Endothelial cell of umbilical vein (primary cell): ENCODE measurements around the gene FGD5. TPM values are rescaled to one million over a fixed set of nuclear protein-coding genes. Genes with fewer than 3 reads are reported as not detected.

ENCODE experiments used
- BruUV-seq: library from RNA; stranded (reverse); fragments of 400-500 nt; replicated peaks from 2 replicates; lab custom pipeline; 2021; lab: Mats Ljungman, UMichigan
- CTCF ChIA-PET: fragments of 300-600, 350-600 bp; sonication (Branson Sonifier 250); formaldehyde crosslinking; loops from one replicate; lab custom pipeline; 2021; ENCODE audit warnings: antibody characterized with exemption, inconsistent platforms; lab: Charles Lee
- POLR2A ChIA-PET: fragments of 300-600, 350-600 bp; sonication (Branson Sonifier 250); formaldehyde crosslinking; loops from one replicate; lab custom pipeline; 2021; ENCODE audit warnings: antibody characterized with exemption, inconsistent platforms; lab: Charles Lee
- DNase-seq: peaks from one replicate; pipeline ENCODE4 v3.0.0-alpha.2; 2011; ENCODE audit warnings: low read depth, low spot score
- FAIRE-seq: peaks from 2 replicates; lab custom pipeline; 2011; peaks lifted over from hg19 to GRCh38; lab: Jason Lieb, UNC
- H2AFZ ChIP-seq: 2 replicates; pipeline ENCODE4 v1.6.0; 2012; ENCODE audit warnings: low read depth, low read length, control low read depth, inconsistent platforms
- H3K27ac ChIP-seq: 2 replicates; pipeline ENCODE4 v1.5.1; 2011; ENCODE audit warnings: low read depth, mild to moderate bottlenecking, control low read depth, low read length, moderate library complexity; ENCODE audit not compliant: insufficient read depth
- H3K27me3 ChIP-seq, 2 experiments: 2 replicates each; pipeline versions ENCODE4 v1.6.0 to v1.6.1; 2011; ENCODE audit warnings: low read length in 2 of 2, mixed read lengths in 1 of 2; ENCODE audit not compliant: control insufficient read depth in 2 of 2, insufficient read depth in 2 of 2
- H3K36me3 ChIP-seq, 2 experiments: 2 replicates in 1 of 2; 3 replicates in 1 of 2; pipeline ENCODE4 v1.5.1; 2011; ENCODE audit warnings: low read length in 2 of 2, mild to moderate bottlenecking in 1 of 2, moderate library complexity in 1 of 2; ENCODE audit not compliant: control insufficient read depth in 2 of 2, insufficient read depth in 2 of 2; ENCODE audit errors: extremely low read depth in 1 of 2
- H3K4me1 ChIP-seq: 3 replicates; pipeline ENCODE4 v1.5.1; 2011; ENCODE audit warnings: mild to moderate bottlenecking, low read length; ENCODE audit not compliant: control insufficient read depth, insufficient read depth; ENCODE audit errors: extremely low read depth
- H3K4me2 ChIP-seq: 2 replicates; pipeline ENCODE4 v1.6.1; 2011; ENCODE audit warnings: low read length, control low read depth, mixed read lengths; ENCODE audit not compliant: insufficient read depth
- H3K4me3 ChIP-seq, 3 experiments: fragments of 200-600 bp in 1 of 3; sonication (generic), shearing (Covaris generic) in 1 of 3; replicated peaks in 1 of 3; 2 replicates each; pipeline ENCODE4 v1.5.1; 2011 to 2016; ENCODE audit warnings: control low read depth in 3 of 3, low read length in 3 of 3, mild to moderate bottlenecking in 2 of 3, inconsistent platforms in 1 of 3, low read depth in 1 of 3, moderate library complexity in 1 of 3; ENCODE audit not compliant: insufficient read depth in 1 of 3
- H3K79me2 ChIP-seq: 2 replicates; pipeline ENCODE4 v1.6.0; 2012; ENCODE audit warnings: low read length, inconsistent platforms; ENCODE audit not compliant: control insufficient read depth, insufficient read depth
- H3K9ac ChIP-seq: replicated peaks from 2 replicates; pipeline ENCODE3; 2011; ENCODE audit warnings: low read length, control low read depth; ENCODE audit not compliant: insufficient read depth; ENCODE audit errors: extremely low read depth
- H3K9me1 ChIP-seq: replicated peaks from 3 replicates; pipeline ENCODE4 v1.6.0; 2011; ENCODE audit warnings: mild to moderate bottlenecking, low read length; ENCODE audit not compliant: control insufficient read depth, insufficient read depth; ENCODE audit errors: extremely low read depth
- H3K9me3 ChIP-seq: replicated peaks from 2 replicates; pipeline ENCODE4 v1.5.1; 2012; ENCODE audit warnings: low read length, inconsistent platforms; ENCODE audit not compliant: control insufficient read depth, insufficient read depth
- H4K20me1 ChIP-seq: replicated peaks from 2 replicates; pipeline ENCODE3; 2011; ENCODE audit warnings: mild to moderate bottlenecking, low read length; ENCODE audit not compliant: control insufficient read depth, insufficient read depth; ENCODE audit errors: extremely low read depth
- EZH2 ChIP-seq: IDR thresholded peaks from 2 replicates; pipeline ENCODE4 v1.6.1; 2012; ENCODE audit warnings: borderline replicate concordance, low read depth, mild to moderate bottlenecking, moderate library complexity, low read length, inconsistent platforms; ENCODE audit not compliant: severe bottlenecking
- FOS ChIP-seq: IDR thresholded peaks from 2 replicates; pipeline ENCODE4 v1.6.1; 2011; ENCODE audit warnings: mild to moderate bottlenecking, low read length, moderate library complexity, borderline replicate concordance; ENCODE audit not compliant: insufficient read depth
- GATA2 ChIP-seq: IDR thresholded peaks from 2 replicates; pipeline ENCODE4 v1.7.0; 2011; ENCODE audit warnings: low read depth, mild to moderate bottlenecking, moderate library complexity, mixed read lengths, low read length; ENCODE audit not compliant: insufficient read length, insufficient read depth
- JUN ChIP-seq: IDR thresholded peaks from 2 replicates; pipeline ENCODE4 v1.6.1; 2011; ENCODE audit warnings: borderline replicate concordance, low read depth; ENCODE audit not compliant: insufficient read length, insufficient read depth
- MYC ChIP-seq: IDR thresholded peaks from one replicate; pipeline ENCODE4 v1.6.1; 2011; ENCODE audit warnings: mild to moderate bottlenecking, low read depth, low read length
- POLR2A ChIP-seq: IDR thresholded peaks from 2 replicates; pipeline ENCODE4 v1.6.1; 2012; ENCODE audit warnings: low read depth, mild to moderate bottlenecking, control low read depth, low read length
- POLR2AphosphoS5 ChIP-seq: IDR thresholded peaks from 2 replicates; pipeline ENCODE4 v1.6.1; 2012; ENCODE audit warnings: low read depth, mild to moderate bottlenecking, control low read depth, low read length, moderate library complexity; ENCODE audit not compliant: insufficient read depth
- dilution Hi-C: fragments of 300-500 bp; cut with MboI; formaldehyde crosslinking; loops from one replicate; pipeline ENCODE4 v1.15.0; 2019; ENCODE audit warnings: low sequenced_read_pairs; ENCODE audit not compliant: extremely low pct_ligation_motif_present
- intact Hi-C: fragments of 100-400 bp; cut with micrococcal nuclease; formaldehyde crosslinking; loops from one replicate; pipeline ENCODE4 v1.10.0; 2022
- polyA plus RNA-seq, 4 experiments: library from polyadenylated mRNA; depleted of rRNA in 3 of 4; stranded (reverse) in 3 of 4; unstranded in 1 of 4; fragments of >200 nt; gene quantifications; 2 replicates each; pipeline versions ENCODE4 v1.2.1 to v1.2.3, GENCODE V29; 2011 to 2012; ENCODE audit warnings: missing spikeins in 1 of 4
- total RNA-seq: library from RNA; stranded (reverse); gene quantifications from 2 replicates; pipeline ENCODE4 v1.2.3, GENCODE V29; 2021
- TF ChIP-seq, protein P1 (sequence below): IDR thresholded peaks from 2 replicates; pipeline ENCODE4 v1.6.1; 2011; ENCODE audit not compliant: insufficient read depth, insufficient read length
- TF ChIP-seq, protein P2 (sequence below), 2 donors: IDR thresholded peaks; 1 replicate in 1 of 2; 2 replicates in 1 of 2; pipeline ENCODE4 v1.5.1; 2011; ENCODE audit warnings: low read length in 2 of 2, mild to moderate bottlenecking in 2 of 2, moderate library complexity in 2 of 2, control low read depth in 1 of 2, inconsistent platforms in 1 of 2, low read depth in 1 of 2; ENCODE audit not compliant: insufficient read depth in 1 of 2; ENCODE audit errors: extremely low read depth in 1 of 2

Gene FGD5
- total and polyA plus RNA-seq, 2 donors (not counting 3 experiments of a cell fraction or from before 2014, with no cell fraction given): 49.6 to 134 TPM

DNA sequence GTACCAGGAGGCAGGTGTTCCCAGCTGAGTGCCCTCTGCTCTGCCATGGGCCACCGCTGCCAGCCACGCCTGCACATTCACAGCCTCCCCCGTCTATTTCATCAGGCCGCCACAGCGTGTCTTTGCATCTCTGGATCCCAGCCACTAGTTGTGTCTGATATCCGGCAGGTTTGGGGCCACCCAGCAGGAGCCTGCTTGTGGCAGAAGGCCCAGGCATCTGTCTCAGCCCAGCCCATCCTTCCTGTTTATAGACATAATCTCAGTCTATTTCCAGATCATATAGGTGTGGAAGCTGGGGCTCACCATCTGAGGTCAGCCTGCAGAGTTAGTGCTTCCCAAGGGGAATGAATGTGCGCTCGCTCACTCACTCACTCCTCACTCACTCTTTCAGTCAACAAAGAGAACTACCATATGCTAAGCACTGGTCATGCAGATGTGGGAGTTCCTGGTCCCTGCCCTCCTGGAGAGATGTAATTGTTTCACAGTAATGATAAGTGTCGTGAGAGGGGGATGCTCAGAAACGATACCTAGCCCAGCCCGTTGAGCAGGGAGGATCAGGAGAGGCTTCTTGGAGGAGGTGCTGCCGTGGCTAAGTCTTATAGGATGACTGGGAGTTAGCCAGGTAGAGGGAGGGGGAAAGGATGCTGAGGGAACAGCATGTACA, 60.6 kb downstream of the FGD5 start:
- Histone ChIP-seq H2AFZ (no peak overlapping the region), H3K9me3 (no peaks in the 10 kb centered on the region), H3K4me3 (no peak overlapping the region), H3K4me1 (peaks cover 13% of the 10 kb centered on the region), H3K9me1 (no peaks in the 10 kb centered on the region), H3K9ac (no peak overlapping the region), H3K4me2 (no peak overlapping the region), H4K20me1 (no peaks in the 10 kb centered on the region), H3K27me3 (no peaks in the 10 kb centered on the region), H3K27ac (no peak overlapping the region), H3K36me3 (peaks cover 6 to 38% of the 10 kb centered on the region in 2 experiments), H3K79me2 (peaks cover 10% of the 10 kb centered on the region)
- intact Hi-C loops (loop anchor here (5.0 kb wide), 1 partner anchor 87 kb away; no protein-coding TSS in a partner anchor), dilution Hi-C loops (no loop called here)
- DNase-seq (no peak), FAIRE-seq (no peak)
- ChIA-PET CTCF (interaction anchor here (1.0 kb wide), 1 partner anchor 17 kb away, joined by 3 read pairs; no protein-coding TSS in a partner anchor), POLR2A (no interaction called here)
- BruUV-seq: no TSS peak
- TF ChIP-seq EZH2: no peak
- TF ChIP-seq MYC: no peak
- TF ChIP-seq, protein P1, sequence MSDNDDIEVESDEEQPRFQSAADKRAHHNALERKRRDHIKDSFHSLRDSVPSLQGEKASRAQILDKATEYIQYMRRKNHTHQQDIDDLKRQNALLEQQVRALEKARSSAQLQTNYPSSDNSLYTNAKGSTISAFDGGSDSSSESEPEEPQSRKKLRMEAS: no peak
- TF ChIP-seq, protein P2, sequence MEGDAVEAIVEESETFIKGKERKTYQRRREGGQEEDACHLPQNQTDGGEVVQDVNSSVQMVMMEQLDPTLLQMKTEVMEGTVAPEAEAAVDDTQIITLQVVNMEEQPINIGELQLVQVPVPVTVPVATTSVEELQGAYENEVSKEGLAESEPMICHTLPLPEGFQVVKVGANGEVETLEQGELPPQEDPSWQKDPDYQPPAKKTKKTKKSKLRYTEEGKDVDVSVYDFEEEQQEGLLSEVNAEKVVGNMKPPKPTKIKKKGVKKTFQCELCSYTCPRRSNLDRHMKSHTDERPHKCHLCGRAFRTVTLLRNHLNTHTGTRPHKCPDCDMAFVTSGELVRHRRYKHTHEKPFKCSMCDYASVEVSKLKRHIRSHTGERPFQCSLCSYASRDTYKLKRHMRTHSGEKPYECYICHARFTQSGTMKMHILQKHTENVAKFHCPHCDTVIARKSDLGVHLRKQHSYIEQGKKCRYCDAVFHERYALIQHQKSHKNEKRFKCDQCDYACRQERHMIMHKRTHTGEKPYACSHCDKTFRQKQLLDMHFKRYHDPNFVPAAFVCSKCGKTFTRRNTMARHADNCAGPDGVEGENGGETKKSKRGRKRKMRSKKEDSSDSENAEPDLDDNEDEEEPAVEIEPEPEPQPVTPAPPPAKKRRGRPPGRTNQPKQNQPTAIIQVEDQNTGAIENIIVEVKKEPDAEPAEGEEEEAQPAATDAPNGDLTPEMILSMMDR (IDR thresholded peaks at IDR 0.05; ENCODE audit: extremely low read depth in 1 of 2, insufficient read depth in 1 of 2, low read depth in 1 of 2, low read length in 2 of 2): no peak
- TF ChIP-seq JUN: no peak
- TF ChIP-seq POLR2A: no peak
- TF ChIP-seq POLR2AphosphoS5: no peak
- no peak for TF ChIP-seq GATA2
- TF ChIP-seq FOS: no peak
